Astrocyte of the cerebellum (primary cell): Measurements from ENCODE around the gene LUZP2.

Experiments used
- DNase-seq: peaks from one replicate; pipeline ENCODE4 v3.0.0-alpha.2; 2011; ENCODE audit warnings: low read depth
- H3K4me3 ChIP-seq: 2 replicates; pipeline ENCODE4 v1.5.1; 2011; ENCODE audit warnings: mild to moderate bottlenecking, low read depth, low read length, moderate library complexity
- in situ Hi-C: cut with HindIII; loops from 2 replicates; pipeline ENCODE4 v1.10.0; 2017; ENCODE audit warnings: low sequenced_read_pairs
- TF ChIP-seq, protein P1 (sequence below): IDR thresholded peaks from 2 replicates; pipeline ENCODE4 v1.5.1; 2012; ENCODE audit warnings: low read length, low read depth, moderate library complexity, mild to moderate bottlenecking; ENCODE audit errors: missing control alignments

The LUZP2 gene

GRCh38 chr11:24594401-24594800 lies 97.5 kb downstream of the LUZP2 start:
- no peak overlapping the region for H3K4me3 ChIP-seq
- TF ChIP-seq, protein P1, sequence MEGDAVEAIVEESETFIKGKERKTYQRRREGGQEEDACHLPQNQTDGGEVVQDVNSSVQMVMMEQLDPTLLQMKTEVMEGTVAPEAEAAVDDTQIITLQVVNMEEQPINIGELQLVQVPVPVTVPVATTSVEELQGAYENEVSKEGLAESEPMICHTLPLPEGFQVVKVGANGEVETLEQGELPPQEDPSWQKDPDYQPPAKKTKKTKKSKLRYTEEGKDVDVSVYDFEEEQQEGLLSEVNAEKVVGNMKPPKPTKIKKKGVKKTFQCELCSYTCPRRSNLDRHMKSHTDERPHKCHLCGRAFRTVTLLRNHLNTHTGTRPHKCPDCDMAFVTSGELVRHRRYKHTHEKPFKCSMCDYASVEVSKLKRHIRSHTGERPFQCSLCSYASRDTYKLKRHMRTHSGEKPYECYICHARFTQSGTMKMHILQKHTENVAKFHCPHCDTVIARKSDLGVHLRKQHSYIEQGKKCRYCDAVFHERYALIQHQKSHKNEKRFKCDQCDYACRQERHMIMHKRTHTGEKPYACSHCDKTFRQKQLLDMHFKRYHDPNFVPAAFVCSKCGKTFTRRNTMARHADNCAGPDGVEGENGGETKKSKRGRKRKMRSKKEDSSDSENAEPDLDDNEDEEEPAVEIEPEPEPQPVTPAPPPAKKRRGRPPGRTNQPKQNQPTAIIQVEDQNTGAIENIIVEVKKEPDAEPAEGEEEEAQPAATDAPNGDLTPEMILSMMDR: no peak
- in situ Hi-C loops: no loop called here
- no peak for DNase-seq

- no peak for DNase-seq
- H3K4me3 ChIP-seq: no peak overlapping the region
- TF ChIP-seq, protein P1: no peak
- in situ Hi-C loops: no loop called here
Measured at GRCh38 chr11:24598641-24599040, 101.8 kb downstream of the LUZP2 start.

DNA sequence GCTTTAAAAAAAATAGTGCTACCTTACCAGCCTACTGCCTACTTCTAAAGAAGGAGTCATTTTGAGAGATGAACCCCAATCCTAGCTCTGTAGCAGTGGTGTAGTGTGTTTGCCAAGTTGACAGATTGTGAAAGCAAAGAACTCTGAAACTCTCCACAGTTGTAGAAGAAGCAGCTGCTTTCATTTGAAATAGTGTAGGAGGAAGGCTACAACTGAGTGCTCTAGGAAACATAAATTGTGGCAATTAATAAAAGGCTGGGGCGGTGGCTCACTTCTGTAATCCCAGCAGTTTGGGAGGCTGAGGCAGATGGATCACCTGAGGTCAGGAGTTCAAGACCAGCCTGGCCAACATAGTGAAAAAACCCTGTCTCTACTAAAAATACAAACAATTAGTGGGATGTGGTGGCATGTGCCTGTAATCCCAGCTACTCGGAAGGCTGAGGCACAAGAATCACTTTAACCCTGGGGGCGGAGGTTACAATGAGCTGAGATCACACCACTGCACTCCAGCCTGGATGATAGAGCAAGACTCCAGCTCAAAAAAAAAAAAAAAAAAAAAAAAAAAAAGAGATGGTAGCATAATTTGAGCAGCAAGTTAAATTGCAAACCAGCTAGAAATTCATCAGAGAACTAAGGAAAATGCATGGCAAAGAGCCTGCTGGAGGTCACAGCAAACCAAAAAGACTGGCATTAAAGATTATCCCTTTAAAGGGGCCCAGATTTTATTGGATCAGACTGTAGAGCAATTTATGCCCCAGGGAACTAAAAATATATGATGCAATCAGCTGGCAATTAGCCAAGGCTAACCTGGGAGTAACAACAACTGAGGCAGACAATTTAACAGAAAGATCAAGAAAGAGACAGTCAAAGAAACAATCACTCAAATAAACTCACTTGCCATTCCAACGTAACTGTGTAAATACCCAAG lies 112.6 kb downstream of the LUZP2 start:
- H3K4me3 ChIP-seq: no peak overlapping the region
- DNase-seq: no peak
- TF ChIP-seq, protein P1: no peak
- in situ Hi-C loops: no loop called here

DNA sequence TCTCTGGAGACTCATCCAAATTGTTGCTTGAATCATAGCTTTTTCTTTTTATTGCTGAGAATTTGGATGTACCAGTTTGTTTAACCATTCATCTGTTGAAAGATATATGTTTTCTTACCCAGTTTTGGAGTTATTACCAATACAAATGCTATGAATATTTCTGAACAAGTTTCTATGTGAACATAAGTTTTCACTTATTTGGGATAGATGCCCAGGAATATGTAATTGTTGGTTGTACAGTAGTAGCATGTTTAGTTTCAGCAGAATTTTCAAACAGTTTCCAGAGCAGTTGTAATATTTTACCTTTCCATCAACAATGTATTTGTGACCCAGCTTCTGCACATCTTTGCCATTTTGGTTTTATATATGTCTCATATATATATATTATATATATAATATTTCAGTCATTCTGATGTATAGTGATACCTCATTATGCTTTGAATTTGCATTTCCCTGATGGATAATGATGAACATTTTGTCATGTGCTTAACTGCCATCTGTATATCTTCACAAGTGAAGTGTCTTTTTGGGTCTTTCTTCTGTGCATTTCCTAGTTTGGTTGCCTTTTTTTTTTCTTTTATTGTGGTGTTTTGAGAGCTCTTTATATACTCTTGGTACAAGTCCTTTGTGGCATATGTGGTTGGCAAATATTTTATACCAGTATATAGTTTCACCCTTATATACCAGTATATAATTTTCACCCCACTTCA lies 118.8 kb downstream of the LUZP2 start:
- no peak for DNase-seq
- in situ Hi-C loops: no loop called here
- TF ChIP-seq, protein P1: no peak
- H3K4me3 ChIP-seq: no peak overlapping the region

DNA sequence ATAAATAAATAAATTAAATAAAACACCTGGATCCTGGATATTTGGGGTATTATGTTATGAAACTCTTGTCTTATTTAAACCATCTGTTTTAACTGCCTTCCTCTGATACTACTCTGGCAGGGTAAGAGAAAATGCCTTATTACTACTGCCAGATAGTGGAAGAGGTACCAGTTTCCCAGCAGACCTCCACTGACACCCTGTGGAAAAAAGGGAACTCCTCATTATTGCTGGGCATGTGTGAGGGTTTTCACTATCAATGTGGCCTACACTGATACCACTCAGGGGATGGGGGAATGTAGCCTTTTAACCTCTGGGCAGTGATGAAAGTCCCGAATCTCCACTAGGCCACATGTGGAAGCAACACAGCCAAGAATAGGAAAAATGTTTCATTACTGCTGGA lies 121.0 kb downstream of the LUZP2 start:
- in situ Hi-C loops: no loop called here
- TF ChIP-seq, protein P1: no peak
- no peak for DNase-seq
- no peak overlapping the region for H3K4me3 ChIP-seq

DNA sequence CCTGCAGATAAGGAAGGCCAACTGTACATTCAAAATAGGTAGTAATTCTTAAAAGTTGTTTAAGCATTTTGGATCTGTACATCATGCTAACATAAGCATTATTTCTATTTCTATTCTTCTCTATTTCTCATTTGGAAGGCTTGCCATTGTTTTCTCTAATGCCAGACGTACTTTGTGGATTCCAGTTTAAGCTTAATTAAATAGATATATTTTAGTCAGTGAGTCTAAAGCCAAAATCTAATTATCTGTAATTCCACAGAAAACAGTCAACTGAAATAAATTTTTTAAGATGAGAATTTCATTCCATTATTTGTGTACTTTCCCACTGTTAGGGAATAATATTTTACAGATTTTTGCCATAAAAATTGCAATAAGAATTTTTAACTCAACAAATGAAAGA lies 123.0 kb downstream of the LUZP2 start:
- no peak for DNase-seq
- TF ChIP-seq, protein P1: no peak
- in situ Hi-C loops: no loop called here
- no peak overlapping the region for H3K4me3 ChIP-seq
